HG02623 (cell line): ENCODE measurements around the gene KIF3A.
"Not testable (repeated sequence)": the region's sequence is repeated elsewhere in the genome, so short reads cannot be mapped to it uniquely, and the experiment has no call there.

Experiments
- ATAC-seq: cut with Tn5 transposase; IDR thresholded peaks from one replicate; pipeline ENCODE4 v1.9.1; 2021; ENCODE audit warnings: moderate library complexity; ENCODE audit not compliant: unreplicated experiment

KIF3A gene

DNA sequence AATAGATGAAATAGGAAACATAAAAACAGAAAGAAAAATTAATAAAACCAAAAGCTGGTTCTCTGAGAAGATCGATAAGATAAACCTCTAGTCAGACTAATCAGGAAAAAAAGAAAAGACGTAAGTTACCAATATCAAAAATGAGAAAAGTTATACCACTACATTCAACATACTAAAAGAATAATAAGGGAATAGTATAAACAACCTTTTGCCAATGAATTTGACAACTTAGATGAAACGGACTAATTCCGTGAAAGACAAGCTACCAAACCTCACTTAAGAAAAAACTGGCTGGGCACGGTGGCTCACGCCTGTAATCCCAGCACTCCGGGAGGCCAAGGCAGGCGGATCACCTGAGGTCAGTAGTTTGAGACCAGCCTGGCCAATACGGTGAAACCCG lies 7.5 kb downstream of the KIF3A start:
- ATAC-seq = no peak

DNA sequence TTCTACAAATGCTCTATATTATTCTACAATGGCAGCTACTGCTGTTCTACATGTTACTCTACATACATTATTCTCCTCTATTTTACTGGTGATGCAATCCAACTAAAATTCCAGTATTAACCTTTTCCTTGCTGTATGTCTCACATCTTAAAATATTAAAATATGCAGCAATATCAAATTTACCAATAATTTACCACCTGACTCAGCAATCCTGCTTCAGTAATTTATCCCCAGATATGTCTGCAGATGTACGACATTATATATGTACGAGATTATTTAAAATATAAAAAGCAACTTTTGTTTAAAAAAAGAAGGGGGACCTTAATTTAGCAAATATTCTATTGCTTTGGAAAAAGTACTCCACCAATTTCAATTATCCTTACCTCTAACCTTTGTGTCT lies 11.6 kb downstream of the KIF3A start:
- ATAC-seq = no peak

DNA sequence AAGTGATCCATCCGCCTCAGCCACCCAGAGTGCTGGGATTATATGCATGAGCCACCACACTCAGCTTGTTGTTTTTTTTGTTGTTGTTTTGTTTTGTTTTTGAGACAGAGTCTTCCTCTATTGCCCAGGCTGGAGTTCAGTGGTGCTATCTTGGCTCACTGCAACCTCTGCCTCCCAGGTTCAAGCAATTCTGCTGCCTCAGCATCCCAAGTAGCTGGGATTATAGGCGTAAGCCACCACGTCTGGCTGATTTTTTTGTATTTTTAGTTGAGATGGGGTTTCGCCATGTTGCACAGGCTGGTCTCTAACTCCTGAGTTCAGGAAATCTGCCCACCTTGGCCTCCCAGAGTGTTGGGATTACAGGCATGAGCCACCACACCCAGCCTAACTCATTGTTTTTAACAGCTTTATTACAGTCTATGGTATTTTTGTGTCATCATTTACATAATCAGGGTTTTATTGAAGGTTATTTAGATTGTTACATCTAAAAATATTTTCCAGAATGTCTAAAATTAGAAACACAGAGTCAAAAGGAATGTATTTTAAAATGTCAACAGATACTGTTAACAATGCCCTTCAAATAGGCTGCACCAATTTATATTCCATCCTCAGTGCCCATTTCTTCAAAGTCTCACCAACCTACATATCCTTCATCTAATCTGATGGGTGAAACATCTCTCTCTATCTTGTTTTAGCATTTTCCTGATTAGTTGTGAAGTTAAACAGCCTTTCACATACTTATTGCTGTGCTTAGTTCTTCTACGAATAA lies 18.6 kb downstream of the KIF3A start:
- ATAC-seq = no peak

DNA sequence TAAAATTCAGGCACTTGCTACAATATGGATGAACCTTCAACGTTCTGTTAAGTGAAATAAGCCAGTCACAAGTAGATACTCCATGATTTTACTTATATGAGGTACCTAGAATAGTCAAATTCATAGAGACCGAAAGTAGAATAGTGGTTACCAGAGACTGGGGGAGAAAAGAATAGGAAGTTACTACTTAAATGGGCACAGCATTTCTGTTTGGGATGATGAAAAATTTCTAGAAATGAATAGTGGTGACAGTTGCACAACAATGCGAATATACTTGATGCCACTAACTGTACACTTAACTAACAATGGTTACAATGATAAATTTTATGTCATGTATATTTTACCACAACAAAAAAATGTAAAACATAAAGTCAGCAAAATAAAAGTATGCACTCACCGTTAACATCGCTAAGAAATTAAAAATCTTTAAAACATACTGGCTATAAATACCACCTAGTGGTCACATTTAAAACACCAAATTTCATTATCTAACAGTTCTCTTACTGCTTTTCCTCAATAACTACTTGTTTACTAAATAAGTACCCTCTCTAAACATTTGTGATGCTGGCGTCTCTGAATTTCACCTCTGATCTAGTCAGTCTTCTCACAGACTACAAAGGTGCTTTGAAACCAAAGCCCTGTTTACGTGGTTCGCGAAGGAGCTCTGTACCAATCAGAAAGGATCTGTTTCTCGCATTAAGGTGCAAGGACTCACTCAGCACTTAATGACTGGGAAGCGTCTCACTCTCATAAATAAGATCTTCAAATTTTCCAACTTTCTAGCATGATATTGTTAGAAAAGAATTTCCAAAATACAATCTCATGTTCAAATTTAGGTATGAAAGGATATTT lies 22.7 kb downstream of the KIF3A start:
- ATAC-seq = no peak

DNA sequence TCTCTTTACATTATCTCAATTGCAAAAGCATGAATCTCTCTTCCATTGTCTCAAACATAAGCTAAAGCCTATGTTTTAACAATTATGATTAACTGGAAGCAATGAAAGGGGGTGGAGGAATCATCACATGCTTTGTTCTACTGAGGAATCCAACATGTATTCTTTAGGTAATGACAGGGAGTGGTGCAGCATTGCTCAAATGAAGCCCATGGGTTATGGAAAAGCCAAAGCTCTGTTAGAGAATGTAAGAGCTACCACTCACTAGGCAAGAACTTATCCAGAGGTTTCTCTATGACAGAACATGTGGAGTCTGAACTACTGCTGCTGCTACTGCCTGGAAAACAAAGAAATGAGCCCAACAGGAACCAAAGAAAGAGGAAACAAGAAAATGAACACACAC lies 28.7 kb downstream of the KIF3A start:
- ATAC-seq = no peak

DNA sequence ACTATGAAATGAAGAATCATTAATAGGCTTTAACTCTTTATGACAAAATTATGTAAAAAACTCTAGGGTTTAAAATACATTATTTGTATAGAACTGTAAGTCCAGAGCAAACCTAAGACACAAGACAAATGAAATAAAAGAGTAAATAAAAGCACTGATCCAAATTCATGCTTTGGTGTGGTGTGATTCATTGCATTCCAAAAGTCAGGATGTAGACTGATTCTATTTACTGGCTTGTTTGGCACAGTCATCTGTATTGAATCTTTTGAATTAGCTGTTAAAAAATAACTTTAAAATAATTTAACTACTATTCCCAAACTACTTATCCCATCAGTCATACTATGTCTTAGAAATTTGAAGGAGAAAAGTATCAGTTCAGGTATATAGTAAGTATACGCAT lies 32.5 kb downstream of the KIF3A start:
- ATAC-seq = no peak

DNA sequence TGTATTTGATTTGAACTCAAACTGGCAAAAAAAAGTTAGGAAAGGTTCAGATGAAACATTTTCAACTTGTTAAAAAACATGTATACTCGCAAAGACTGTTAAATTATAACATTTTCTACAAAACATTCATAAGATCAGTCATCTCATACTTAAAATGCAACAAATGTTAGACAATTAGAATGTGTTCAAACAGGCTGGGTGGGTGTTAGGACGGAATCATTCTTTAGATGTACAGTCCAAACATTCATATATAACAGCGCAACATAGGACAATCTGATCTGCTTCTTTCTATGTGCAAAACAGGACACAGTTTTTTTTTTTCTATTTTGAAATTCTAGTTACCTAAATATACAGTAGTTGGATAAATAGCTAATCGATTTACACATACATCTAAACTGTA lies 41.4 kb downstream of the KIF3A start:
- no peak for ATAC-seq

DNA sequence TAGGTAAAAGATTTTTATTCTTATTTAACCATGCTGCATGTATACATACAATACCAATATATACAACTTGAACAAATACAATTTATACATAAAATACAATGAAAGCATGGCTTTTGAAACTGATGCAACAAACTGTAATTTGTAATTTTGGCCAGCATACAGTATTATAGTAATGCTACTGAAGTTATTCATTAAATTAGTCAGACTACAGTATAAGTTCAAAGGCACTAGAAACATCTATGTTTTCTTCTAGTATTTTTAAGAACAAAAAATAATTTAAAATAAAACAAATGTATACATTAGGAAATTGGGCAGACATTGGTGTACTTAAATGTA lies 44.7 kb downstream of the KIF3A start:
- no peak for ATAC-seq

DNA sequence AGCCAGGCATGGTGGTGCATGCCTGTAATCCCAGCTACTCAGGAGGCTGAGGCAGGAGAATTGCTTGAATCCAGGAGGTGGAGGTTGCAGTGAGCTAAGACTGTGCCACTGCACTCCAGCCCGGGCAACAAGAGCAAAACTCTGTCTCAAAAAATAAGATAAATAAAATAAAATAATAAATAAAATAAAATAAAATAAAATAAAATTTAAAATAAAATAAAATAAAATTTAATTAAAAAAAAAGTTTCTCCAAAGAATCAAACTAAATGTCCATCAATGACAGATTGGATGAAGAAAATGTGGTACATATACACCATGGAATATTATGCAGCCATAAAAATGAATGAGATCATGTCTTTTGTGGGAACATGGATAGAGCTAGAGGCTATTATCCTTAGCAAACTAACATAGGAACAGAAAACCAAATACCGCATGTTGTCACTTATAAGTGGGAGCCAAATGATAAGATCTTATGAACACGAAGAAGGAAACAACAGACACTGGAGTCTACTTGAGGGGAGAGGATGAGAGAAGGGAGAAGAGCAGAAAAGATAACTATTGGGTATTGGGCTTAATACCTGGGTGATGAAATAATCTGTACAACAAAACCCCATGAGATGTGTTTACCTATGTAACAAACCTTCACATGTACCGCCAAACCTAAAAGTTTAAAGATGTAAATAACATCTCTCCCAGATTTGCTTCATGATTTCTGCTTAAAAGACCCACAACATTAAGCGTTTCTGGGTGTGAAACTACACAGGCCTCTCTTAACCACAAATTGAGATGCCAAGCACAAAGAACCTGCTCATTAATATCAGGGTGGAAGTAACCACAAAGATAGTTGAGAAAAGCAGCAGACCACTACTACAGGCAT lies 45.4 kb downstream of the KIF3A start:
- ATAC-seq = not testable (repeated sequence)

DNA sequence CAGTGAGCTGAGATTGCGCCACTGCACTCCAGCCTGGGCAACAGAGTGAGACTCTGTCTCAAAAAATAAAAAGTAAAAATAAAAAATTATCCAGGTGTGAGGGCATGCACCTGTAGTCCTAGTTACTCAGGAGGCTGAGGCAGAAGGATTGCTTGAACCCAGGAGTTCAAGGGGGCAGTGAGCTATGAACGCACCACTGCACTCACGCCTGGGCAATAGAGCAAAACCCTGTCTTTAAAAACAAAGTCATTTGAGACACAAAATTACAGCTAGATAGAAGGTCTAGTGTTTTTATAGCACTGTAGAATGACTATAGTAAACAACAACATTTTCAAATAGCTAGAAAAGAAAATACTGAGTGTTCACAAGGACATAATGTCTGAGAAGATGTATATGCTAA lies 47.2 kb downstream of the KIF3A start:
- no peak for ATAC-seq

DNA sequence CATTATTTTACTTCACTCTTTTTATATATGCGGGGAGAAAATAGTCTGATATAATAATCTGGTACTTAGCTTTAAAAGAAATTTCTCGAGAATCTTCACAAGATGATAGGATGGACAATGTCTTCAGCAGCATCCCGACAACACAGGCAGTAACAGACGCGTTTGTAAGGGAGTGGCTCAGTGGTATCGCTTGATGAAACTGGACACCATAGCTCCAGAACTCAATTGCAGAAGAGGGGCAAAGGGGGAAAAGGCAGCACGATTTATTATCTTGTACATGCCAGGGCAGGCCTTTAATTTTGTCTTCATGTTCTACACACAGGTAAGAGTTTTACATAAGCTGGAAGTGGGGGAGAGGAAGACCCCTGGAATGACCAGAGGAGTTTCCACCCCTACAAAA lies 47.8 kb downstream of the KIF3A start:
- ATAC-seq = no peak

DNA sequence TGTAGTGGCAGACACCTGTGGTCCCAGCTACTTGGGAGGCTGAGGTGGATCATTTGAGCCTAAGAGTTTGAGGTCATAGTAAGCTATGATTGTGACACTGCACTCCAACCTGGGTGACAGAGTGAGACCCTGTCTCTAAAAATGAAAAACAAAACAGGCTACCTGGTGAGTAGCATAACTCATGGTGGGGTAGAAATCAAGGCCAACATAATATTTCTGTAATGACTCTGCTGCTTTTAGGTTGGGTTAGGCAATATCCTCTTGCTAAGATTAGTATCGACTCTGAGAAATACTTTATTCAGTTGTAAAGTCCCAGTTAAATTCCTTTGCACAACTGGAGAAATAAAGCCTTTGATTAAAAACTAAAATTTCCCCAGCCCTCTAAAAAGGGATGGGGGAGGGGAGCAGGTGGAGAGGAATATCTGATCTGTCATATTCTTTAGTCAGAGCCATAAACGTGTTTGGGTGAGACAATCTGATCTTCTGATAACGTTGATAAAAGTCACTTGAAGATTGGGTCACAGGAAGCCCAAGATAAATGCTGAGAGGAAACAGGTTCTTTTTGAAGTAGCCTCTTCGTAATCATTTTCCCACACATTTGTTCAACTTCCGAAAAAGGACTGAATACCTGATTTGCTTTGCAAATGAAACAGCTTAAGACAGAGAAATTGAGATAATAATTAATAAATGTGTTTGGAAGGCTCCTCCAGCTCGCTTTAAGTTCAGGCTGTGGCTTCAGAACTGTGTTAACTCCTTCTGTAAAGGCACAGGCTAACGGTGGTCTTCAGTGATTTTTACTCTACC lies 48.6 kb downstream of the KIF3A start:
- ATAC-seq = no peak

DNA sequence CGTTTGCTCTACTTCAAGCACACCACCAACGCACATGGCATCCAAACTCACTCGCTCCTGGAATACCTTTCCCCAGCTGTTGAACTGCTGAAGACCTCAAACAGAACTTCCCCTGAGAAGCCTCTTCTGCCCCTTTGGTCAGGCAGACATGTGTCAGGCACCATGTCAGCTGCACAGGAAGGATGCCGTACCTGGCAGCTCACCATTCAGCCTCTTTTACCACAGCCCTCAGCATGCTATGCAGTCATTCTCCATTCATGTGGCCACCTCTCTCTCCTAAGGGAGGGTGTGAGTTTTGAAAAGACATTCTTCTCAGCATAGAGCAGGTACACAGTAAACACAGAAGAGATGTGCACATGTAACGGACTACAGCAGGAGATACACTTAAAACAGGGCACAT lies 49.4 kb downstream of the KIF3A start:
- peak; percentile 44 for ATAC-seq

DNA sequence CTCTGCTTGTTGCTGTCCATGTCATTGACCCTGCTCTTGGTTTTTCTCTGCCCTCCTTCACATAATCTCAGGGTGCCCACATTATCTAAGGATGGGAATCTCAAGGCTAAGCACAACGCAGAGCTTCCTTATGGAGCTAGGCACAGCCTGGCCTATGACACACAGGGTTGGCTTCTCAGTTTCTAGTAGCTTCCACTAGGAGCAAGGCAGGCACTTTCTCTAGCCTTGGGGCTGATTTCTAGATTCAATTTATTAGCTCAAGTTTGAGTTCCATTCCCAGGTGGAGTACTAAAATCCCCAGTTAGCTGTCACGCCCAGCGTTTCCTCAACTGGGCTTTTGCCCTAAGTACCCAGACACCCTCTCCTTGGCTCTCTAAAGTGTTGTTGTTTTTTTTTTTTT lies 51.2 kb downstream of the KIF3A start:
- ATAC-seq = no peak

DNA sequence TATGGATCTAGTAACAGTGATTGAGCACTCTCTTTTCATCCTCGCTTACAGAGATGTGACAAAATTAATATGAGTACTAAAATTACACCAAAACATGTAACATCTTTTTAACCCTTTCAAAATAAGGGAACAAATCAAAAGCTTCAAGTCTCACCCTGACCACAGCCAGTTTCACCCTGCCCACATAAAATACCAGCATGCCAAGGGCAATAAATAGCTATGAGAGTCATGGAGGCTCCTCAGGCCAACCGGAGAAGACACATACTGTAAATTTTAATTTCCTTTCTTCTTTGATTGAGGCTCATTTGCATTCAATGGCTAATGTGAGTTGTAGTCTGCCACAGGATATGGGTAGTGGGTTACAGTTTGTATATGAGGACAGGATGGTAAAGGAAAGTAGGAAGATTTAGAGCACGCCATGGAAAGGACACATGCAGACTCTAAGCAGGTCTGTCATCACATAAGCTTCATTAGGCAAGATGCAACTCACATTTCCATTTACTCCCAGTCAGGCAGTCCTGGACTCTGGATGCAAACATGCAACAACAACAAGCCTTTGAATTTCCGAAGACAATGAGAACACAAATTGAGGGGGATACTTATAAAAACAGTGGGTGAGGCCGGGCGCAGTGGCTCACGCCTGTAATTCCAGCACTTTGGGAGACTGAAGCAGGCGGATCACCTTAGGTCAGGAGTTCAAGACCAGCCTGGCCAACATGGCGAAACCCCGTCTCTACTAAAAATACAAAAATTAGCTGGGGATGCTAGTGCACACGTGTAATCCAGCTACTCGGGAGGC lies 52.2 kb downstream of the KIF3A start:
- no peak for ATAC-seq

DNA sequence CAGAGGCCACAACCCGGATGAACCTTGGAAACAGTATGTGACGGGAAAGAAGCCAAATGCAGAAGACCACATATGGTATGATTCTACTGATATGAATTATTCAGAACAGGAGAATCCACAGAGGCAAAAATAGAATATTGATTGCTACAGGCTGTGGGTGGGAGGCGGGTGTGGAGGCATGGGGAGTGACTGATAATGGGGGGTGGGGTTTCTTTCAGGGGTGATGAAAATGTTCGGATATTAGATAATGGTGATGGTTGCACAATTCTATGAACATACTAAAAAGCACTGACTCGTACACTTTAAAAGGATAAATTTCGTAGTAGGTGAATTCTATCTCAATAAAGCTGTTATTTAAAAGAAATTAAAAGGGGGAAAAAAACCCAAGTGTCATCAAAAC lies 52.9 kb downstream of the KIF3A start:
- ATAC-seq = no peak

DNA sequence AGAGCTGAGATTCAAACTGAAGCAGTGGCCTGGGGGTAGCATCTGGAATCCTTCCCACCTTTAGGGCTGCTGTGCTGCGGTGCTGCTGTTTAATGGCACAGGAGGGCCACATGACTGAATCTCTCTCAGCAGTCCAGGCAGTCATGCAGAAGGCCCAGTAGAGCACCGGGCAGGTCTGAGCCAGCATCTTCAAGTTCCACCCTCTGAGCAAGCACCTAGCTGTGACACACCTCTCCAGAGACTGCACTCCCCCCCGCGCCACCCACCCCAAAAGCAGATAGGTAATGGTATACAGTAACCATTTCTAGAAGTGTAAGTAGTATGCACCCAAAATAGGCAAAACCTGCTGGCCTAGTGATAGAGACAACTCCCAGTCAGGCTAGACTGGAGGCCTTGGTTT lies 55.4 kb downstream of the KIF3A start:
- no peak for ATAC-seq

DNA sequence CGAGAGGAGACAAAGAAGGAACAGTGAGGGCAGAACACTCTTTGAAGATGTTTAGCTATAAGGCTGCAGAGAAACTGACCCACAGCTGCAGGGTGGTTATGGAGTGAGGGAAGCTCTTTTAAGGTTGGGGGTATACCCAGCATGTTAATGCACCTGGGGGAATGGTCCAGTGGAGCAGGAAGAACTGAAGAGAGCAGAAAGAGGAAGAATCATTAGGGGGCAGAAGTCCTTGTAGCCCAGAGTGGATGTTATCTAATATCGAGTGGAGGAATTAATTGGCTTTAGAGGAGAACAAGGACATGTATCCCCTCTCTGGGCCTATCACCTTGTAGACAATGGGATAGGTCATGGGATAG lies 55.9 kb downstream of the KIF3A start:
- ATAC-seq = no peak

DNA sequence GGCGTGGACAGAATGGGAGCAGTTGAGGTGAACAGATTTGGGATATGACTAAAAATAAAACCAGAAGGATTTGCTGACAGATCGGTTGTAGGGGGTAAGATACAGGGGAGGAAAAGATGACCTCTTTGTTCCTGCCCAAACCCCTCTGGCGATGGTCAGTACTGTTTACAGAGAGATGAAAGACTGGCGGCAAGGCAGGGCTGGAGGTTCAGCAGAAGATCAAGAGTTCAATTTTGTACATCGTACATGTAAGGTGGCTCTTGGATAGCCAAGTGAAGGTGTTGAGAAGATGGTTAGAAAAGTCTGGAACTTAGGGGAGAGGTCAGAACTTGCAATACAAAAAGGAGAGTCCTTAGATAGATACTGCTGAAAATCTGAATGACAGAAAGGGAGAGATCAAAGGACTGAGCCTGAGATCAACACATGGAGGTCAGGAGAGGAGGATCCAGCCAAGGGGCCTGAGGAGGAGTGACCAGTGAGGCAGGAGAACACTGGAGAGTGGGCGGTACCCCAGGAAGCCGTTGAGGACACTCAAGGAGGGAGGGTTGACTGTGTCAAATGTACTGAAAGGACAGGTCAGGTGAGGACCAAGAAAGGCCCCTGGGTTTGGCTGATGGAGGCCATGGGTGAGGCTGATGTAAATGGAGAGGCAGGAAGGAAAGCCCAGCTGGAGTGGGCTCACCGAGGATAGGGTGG lies 56.4 kb downstream of the KIF3A start:
- ATAC-seq = no peak
